ENCODE measurements around the gene YBX1. TPM values are rescaled to one million over a fixed set of nuclear protein-coding genes. Genes with fewer than 3 reads are reported as not detected.
A peak's percentile ranks its signal among the peaks of the same experiment; 100 is the strongest.
"Not testable (repeated sequence)": the region's sequence is repeated elsewhere in the genome, so short reads cannot be mapped to it uniquely, and the experiment has no call there.

Gene YBX1
- total RNA-seq, 2 experiments from 2014 or later: 1,773 to 1,887 TPM

- CTCF ChIA-PET: no interaction called here
- Mint-ChIP-seq H3K4me3 (no peak overlapping the region), H3K36me3 (ENCODE audit: low read depth) (peaks cover 10% of the 10 kb centered on the region), H3K9me3 (no peaks in the 10 kb centered on the region), H3K4me1 (ENCODE audit: low read depth) (peaks cover 4% of the 10 kb centered on the region), H3K27me3 (ENCODE audit: low read depth) (no peaks in the 10 kb centered on the region), H3K27ac (no peak overlapping the region)
- intact Hi-C loops (cut with micrococcal nuclease): no loop called here
- DNase-seq: no peak
Measured at GRCh38 chr1:42675467-42675866, 6.8 kb upstream of the YBX1 start.

GRCh38 chr1:42676534-42677087 lies 5.6 kb upstream of the YBX1 start:
- Mint-ChIP-seq H3K27ac (no peak overlapping the region), H3K4me3 (no peak overlapping the region)

DNA sequence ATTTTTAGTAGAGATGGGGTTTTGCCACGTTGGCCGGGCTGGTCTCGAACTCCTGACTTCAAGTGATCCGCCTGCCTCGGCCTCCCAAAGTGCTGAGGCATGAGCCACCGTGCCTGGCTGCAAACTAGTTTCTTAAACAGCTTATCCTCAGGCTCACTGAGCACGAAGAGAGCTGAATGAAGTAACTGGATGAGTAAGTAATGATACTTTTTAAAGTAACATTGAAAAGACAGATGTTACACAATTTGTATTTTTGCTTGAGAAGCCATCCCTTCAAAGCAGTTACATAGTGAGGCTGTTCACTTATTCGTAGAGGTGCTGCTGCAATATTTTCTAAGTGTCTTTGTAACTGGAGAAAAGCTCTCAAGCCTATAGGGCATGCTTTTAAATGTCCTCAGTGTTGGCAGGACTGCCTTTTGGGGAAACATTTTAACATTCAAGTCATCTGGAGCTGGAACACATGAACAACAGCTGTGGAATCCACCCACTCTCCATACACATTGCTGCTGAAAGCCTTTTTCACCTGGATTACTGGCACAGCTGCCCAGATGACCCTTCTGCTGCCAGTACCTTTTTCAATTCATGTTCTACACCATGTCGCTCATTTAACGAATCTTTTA lies 2.7 kb upstream of the YBX1 start:
- Mint-ChIP-seq H3K4me3 (no peak overlapping the region), H3K36me3 (ENCODE audit: low read depth) (peaks cover 19% of the 10 kb centered on the region), H3K27ac (no peak overlapping the region), H3K9me3 (no peaks in the 10 kb centered on the region), H3K27me3 (ENCODE audit: low read depth) (no peaks in the 10 kb centered on the region), H3K4me1 (ENCODE audit: low read depth) (peaks cover 19% of the 10 kb centered on the region)
- CTCF ChIA-PET: interaction anchor here (0.5 kb wide), 1 partner anchor 85 kb away, joined by 3 read pairs; no protein-coding TSS in a partner anchor
- intact Hi-C loops (cut with micrococcal nuclease): no loop called here
- DNase-seq: no peak

More at GRCh38 chr1:42676534-42677087, 5.6 kb upstream of the YBX1 start:
- H3K36me3 Mint-ChIP-seq (ENCODE audit: low read depth): peaks cover 8% of the 10 kb centered on the region
- no peaks in the 10 kb centered on the region for H3K9me3 Mint-ChIP-seq
- no peaks in the 10 kb centered on the region for H3K27me3 Mint-ChIP-seq (ENCODE audit: low read depth)
- intact Hi-C loops (cut with micrococcal nuclease): no loop called here
- DNase-seq: no peak
- CTCF ChIA-PET: interaction anchor here (0.7 kb wide), 1 partner anchor 807 kb away, joined by 3 read pairs; no protein-coding TSS in a partner anchor
- peaks cover 11% of the 10 kb centered on the region for H3K4me1 Mint-ChIP-seq (ENCODE audit: low read depth)

DNA sequence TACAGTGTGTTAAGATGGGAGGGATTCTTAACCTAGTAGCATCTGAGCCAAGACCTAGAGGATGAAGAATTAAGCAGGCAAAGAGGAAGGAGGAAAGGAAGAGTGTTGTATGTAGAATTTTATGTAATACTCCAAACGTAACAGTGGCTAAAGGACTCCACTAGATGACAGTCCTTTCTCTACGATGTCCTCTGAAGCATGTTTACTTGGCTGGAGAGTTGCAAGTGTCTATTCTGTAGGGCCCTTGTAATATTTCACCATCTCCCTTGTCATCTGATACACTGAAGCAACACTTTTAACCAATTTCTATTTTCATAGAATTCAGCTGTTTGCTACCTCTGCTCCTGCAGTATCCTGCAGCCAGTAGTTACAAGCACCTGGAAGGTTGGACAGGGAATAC lies 2.2 kb upstream of the YBX1 start:
- Mint-ChIP-seq H3K27me3 (ENCODE audit: low read depth) (no peaks in the 10 kb centered on the region), H3K27ac (no peak overlapping the region), H3K9me3 (no peaks in the 10 kb centered on the region), H3K4me3 (peak overlapping the region; percentile 94), H3K36me3 (ENCODE audit: low read depth) (peaks cover 25% of the 10 kb centered on the region), H3K4me1 (ENCODE audit: low read depth) (peaks cover 24% of the 10 kb centered on the region)
- CTCF ChIA-PET: interaction anchor here (0.5 kb wide), 1 partner anchor 84 kb away, joined by 3 read pairs; no protein-coding TSS in a partner anchor
- no peak for DNase-seq
- intact Hi-C loops (cut with micrococcal nuclease): loop anchor here (5.0 to 10.0 kb wide), 3 partner anchors 165 to 398 kb away; partner anchors contain the start of gene ZNF691

DNA sequence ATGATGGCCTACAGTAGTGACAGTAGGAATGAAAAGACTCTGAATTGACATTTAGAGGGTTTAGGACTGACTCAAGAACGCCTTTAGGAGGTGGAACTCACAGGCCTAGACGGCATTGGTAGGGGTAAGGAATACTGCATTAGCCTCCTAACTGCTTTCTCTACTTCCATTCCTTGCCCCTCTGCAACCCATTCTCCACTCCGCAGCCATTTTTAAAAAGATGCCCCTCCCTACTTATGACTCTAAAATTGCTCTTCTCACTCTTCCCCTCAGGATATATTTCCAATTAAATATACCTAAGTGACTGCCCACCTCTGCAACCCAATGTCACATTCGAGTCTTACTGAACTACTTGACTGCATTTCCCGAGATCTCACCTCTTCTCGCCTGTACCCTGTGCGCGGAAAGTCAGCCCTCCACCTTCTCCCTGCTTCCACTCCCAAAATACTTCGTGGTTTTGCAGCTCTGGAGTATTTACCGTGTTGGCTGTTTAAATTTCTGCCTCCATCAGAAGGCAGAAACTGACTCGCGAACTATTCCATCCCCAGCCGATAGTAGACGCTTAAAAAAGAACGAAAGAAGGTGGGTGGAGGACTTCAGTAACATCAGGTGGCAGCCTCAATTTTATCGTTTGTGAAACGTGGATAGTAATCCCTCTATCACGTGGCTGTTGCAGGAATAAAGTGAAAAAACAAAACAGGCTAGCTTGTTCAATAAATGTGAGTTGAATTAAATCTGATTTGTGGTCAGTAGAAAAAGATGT lies 1.1 kb upstream of the YBX1 start:
- H3K27me3 Mint-ChIP-seq (ENCODE audit: low read depth): no peaks in the 10 kb centered on the region
- H3K4me3 Mint-ChIP-seq: peak overlapping the region; percentile 94
- H3K9me3 Mint-ChIP-seq: no peaks in the 10 kb centered on the region
- peaks cover 34% of the 10 kb centered on the region for H3K4me1 Mint-ChIP-seq (ENCODE audit: low read depth)
- peaks cover 32% of the 10 kb centered on the region for H3K36me3 Mint-ChIP-seq (ENCODE audit: low read depth)
- peak; percentile 27 for DNase-seq
- intact Hi-C loops (cut with micrococcal nuclease): loop anchor here (5.0 to 10.0 kb wide), 3 partner anchors 164 to 399 kb away; partner anchors contain the start of gene ZNF691
- CTCF ChIA-PET: interaction anchor here (0.8 to 1.0 kb wide), 2 partner anchors 9 to 507 kb away, joined by 3 to 5 read pairs; no protein-coding TSS in a partner anchor
- H3K27ac Mint-ChIP-seq: peak overlapping the region; percentile 97

- intact Hi-C loops (cut with micrococcal nuclease): loop anchor here (1.0 to 10.0 kb wide), 9 partner anchors 24 to 400 kb away; partner anchors contain the start of genes C1orf50, CCDC30, ERMAP and FOXJ3
- Mint-ChIP-seq H3K36me3 (ENCODE audit: low read depth) (peaks cover 37% of the 10 kb centered on the region), H3K27ac (peak overlapping the region; percentile 97), H3K4me1 (ENCODE audit: low read depth) (peaks cover 46% of the 10 kb centered on the region), H3K4me3 (peak overlapping the region; percentile 94)
- DNase-seq; H3K27me3 Mint-ChIP-seq (ENCODE audit: low read depth); CTCF ChIA-PET; H3K9me3 Mint-ChIP-seq: not testable (repeated sequence)
Measured at GRCh38 chr1:42682484-42682738, 193 bp downstream of the YBX1 start.

- H3K4me1 Mint-ChIP-seq (ENCODE audit: low read depth): peaks cover 51% of the 10 kb centered on the region
- CTCF ChIA-PET: interaction anchor here (1.0 kb wide), 1 partner anchor 23 kb away, joined by 3 read pairs; no protein-coding TSS in a partner anchor
- H3K27ac Mint-ChIP-seq: peak overlapping the region; percentile 91
- peak overlapping the region; percentile 97 for H3K4me3 Mint-ChIP-seq
- H3K36me3 Mint-ChIP-seq (ENCODE audit: low read depth): peaks cover 42% of the 10 kb centered on the region
- no peaks in the 10 kb centered on the region for H3K27me3 Mint-ChIP-seq (ENCODE audit: low read depth)
- intact Hi-C loops (cut with micrococcal nuclease): loop anchor here (1.0 to 10.0 kb wide), 9 partner anchors 25 to 401 kb away; partner anchors contain the start of genes C1orf50, CCDC30, ERMAP and FOXJ3
- peak; percentile 57 for DNase-seq
- H3K9me3 Mint-ChIP-seq: no peaks in the 10 kb centered on the region
Measured at GRCh38 chr1:42682739-42683531, 717 bp downstream of the YBX1 start.

DNA sequence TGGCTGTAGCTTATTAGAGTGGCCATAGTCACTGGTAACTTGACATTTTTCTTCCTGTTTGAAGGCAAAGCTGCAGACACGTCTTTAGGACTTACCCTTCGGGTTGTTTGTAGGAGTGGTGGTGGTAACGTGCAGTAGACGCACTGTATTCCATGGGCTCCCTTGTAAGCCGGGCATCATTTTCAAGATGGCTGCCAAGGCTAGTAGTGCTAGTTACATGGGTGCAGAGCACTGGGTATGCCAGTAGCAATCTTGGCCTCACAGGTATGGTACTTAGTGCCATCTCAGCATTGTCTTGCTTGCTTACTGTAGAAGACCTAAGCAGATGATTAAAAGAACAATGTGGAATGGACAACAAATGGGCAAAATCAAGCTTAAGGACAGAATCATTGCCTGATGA lies 1.9 kb downstream of the YBX1 start:
- Mint-ChIP-seq H3K4me1 (ENCODE audit: low read depth) (peaks cover 62% of the 10 kb centered on the region), H3K36me3 (ENCODE audit: low read depth) (peaks cover 41% of the 10 kb centered on the region), H3K27me3 (ENCODE audit: low read depth) (no peaks in the 10 kb centered on the region), H3K4me3 (peak overlapping the region; percentile 97), H3K9me3 (no peaks in the 10 kb centered on the region), H3K27ac (peak overlapping the region; percentile 91)
- CTCF ChIA-PET: interaction anchor here (1.0 kb wide), 1 partner anchor 22 kb away, joined by 3 read pairs; no protein-coding TSS in a partner anchor
- DNase-seq: peak; percentile 14
- intact Hi-C loops (cut with micrococcal nuclease): loop anchor here (1.0 to 10.0 kb wide), 4 partner anchors 9 to 402 kb away; partner anchors contain the start of gene ZNF691

- peaks cover 74% of the 10 kb centered on the region for H3K4me1 Mint-ChIP-seq (ENCODE audit: low read depth)
- H3K9me3 Mint-ChIP-seq: no peaks in the 10 kb centered on the region
- CTCF ChIA-PET: no interaction called here
- no peak for DNase-seq
- no peak overlapping the region for H3K27ac Mint-ChIP-seq
- no peaks in the 10 kb centered on the region for H3K27me3 Mint-ChIP-seq (ENCODE audit: low read depth)
- intact Hi-C loops (cut with micrococcal nuclease): loop anchor here (10.0 kb wide), 1 partner anchor 158 kb away; the partner anchor contains the start of gene ZNF691
- H3K4me3 Mint-ChIP-seq: peak overlapping the region; percentile 16
- H3K36me3 Mint-ChIP-seq (ENCODE audit: low read depth): peaks cover 41% of the 10 kb centered on the region
Measured at GRCh38 chr1:42686418-42686817, 4.2 kb downstream of the YBX1 start.

DNA sequence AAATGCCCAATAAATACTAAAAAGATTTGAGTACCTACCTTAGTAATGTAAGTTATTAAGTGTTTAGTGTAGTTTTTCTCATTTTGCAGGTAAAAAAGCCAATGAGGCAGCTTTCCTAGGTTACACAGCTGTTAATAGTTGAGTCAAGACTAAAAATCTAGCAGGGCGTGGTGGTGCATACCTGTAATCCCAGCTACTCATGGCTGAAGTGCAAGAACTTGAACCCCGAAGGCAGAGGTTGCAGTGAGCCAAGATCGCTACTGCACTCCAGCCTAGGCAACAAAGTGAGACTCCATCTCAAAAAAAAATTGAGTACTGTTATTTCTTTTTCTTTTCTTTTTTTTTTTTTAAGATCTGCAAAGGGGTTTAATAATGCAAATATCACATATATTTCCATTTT lies 7.7 kb downstream of the YBX1 start:
- Mint-ChIP-seq H3K27ac (peak overlapping the region; percentile 34), H3K4me3 (no peak overlapping the region), H3K4me1 (ENCODE audit: low read depth) (peaks cover 88% of the 10 kb centered on the region), H3K36me3 (ENCODE audit: low read depth) (peaks cover 44% of the 10 kb centered on the region), H3K27me3 (ENCODE audit: low read depth) (no peaks in the 10 kb centered on the region), H3K9me3 (no peaks in the 10 kb centered on the region)
- intact Hi-C loops (cut with micrococcal nuclease): loop anchor here (10.0 kb wide), 1 partner anchor 155 kb away; the partner anchor contains the start of gene ZNF691
- CTCF ChIA-PET: interaction anchor here (2.1 kb wide), 2 partner anchors 12 to 57 kb away, joined by 5 read pairs; no protein-coding TSS in a partner anchor
- no peak for DNase-seq

DNA sequence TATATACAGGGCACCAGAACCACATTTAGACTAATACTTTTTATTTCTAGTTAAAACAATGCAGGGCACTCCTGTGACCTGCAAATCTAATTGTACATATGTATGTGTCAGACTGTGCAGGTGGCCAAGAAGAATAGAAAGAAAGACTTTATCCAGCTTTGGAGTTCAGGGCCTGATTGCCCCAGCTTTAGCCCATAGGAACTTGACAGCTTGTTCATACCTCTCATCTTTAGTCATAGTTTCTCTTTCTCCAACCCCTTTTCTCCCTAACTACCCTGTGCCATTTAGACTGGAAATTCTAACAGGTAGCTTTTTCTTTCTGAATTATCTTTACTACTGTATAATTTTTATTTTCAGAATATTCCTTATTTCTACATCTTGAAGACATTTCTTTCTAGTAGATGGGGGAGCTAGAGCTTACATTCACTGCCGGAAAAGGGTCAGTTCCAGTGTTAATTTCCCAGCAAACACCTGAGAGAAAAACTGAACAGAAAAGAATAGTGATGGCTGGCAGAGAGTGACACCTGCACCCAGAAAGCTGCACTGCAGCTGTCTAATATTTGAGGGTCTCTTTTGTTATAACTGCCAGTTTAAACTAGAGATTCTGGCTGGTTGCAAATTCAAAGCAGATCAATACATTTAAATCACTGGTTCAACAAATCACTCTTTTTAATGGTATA lies 8.4 kb downstream of the YBX1 start:
- CTCF ChIA-PET: interaction anchor here (0.8 to 2.1 kb wide), 3 partner anchors 11 to 516 kb away, joined by 3 to 5 read pairs (median 5); no protein-coding TSS in a partner anchor
- no peak overlapping the region for H3K27ac Mint-ChIP-seq

More for the DNA sequence above, 8.4 kb downstream of the YBX1 start:
- peaks cover 45% of the 10 kb centered on the region for H3K36me3 Mint-ChIP-seq (ENCODE audit: low read depth)
- H3K27me3 Mint-ChIP-seq (ENCODE audit: low read depth): no peaks in the 10 kb centered on the region
- intact Hi-C loops (cut with micrococcal nuclease): no loop called here
- H3K4me3 Mint-ChIP-seq: no peak overlapping the region
- no peaks in the 10 kb centered on the region for H3K9me3 Mint-ChIP-seq
- peaks cover 86% of the 10 kb centered on the region for H3K4me1 Mint-ChIP-seq (ENCODE audit: low read depth)
- no peak for DNase-seq
